DMS 273 (cell line): ENCODE measurements around the gene ATP6V1E1.
"Not testable (repeated sequence)": the region's sequence is repeated elsewhere in the genome, so short reads cannot be mapped to it uniquely, and the experiment has no call there.

ENCODE experiments used
- DNase-seq: peaks from one replicate; lab custom pipeline; 2025; ENCODE audit not compliant: unreplicated experiment; lab: John Stamatoyannopoulos, UW

Gene ATP6V1E1

DNA sequence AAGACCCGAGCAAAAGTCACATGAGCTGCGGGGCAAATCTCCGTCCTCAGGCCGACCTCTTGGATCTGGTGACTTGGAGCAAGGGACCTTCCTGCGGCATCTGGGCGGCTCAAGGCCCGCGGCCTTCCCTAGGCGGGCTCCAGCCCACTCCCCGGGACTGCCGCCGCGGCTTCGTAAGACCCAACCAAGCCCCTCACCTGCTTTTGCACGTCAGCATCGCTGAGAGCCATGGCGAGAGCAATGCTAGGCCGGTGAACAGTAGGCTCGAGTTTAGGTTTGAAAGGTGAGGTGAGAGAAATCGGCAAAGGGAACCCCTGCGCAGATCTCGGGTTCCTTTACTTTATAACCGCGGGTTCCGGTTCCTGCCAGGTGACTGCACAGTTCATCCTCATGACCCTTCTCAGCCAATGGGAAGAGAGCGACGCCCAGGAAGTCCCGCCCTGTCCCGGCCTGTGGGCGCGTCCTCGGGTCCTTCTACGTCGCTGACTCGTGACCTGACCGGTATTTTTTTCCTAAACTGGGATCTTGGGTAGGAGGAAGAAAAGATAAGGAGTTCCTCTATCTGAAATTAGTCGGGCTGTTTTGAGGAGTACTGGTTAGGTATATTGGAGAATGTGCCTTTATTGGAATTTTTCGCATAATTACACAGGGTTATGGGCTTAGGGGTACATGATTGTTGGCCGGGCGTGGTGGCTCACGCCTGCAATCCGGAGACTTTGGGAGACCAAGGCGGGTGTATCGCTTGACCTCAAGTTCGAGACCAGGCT, at the start of gene ATP6V1E1:
Gene ATP6V1E1, minus strand, starts transcription at position 344 of the 767 bp plus-strand sequence. Its CDS starts 114 bp downstream, at position 230.
- peak; percentile 96 for DNase-seq

DNA sequence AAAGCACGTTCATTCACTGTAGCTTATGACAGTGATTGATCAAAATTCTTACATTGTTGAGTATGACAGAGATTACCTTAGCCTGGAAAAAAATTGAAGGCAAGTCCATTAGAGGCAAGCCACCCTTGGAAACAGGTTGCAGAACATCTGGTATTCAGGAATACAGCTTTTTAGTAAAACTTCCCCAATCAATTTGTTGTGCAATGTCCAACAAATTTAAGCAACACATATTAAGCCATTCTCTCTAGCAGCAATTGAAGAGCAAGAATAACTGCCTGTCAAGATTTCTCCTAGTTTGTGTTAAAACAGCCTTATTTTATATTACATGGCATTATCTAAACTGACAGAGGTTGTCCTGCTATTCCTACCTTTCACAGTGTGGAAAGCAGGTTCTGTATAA, 47.0 kb upstream of the ATP6V1E1 start:
- no peak for DNase-seq

DNA sequence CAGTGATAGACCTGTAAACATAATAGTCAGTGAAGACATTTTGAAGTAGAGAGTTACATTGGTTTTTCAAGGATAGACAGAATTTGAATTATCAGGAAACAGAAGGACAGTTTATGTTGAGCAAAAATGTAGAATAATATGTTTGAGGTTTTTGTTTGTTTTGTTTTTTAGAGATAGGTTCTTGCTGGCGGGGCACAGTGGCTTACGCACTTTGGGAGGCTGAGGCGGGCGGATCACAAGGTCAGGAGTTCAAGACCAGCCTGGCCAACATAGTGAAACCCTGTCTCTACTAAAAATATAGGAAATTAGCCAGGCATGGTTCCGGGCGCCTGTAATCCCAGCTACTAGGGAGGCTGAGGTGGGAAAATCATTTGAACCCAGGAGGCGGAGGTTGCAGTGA, 45.6 kb upstream of the ATP6V1E1 start:
- DNase-seq: no peak

DNA sequence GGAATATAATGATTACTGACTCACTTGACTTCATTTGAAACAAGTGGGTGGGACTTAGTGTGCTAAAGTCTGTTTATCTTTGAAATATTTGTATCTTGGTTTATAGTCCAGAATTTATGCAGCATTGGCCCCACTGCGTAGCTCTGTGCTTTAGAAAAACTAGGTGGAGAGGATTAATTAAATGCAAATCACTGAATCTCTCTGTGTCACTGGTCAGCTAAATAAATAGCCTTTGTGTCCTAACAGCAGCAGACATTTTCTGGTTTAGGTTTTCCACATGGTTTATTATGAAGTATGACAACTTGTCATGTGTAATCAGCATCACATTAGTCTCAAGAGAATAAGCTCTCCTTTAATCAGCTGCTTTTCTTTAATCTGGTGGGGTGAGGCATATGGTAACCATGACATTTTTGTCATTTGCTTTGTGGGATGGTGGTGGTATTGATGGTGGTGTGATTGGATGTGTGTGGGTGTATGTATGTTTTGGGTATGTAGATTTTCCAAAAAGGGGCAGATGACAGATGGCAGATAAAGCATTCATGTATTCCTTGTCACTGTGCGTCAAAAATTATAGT, 44.0 kb upstream of the ATP6V1E1 start:
- DNase-seq: no peak

GRCh38 chr22:17671521-17672092, 43.1 kb upstream of the ATP6V1E1 start:
- not testable (repeated sequence) for DNase-seq

DNA sequence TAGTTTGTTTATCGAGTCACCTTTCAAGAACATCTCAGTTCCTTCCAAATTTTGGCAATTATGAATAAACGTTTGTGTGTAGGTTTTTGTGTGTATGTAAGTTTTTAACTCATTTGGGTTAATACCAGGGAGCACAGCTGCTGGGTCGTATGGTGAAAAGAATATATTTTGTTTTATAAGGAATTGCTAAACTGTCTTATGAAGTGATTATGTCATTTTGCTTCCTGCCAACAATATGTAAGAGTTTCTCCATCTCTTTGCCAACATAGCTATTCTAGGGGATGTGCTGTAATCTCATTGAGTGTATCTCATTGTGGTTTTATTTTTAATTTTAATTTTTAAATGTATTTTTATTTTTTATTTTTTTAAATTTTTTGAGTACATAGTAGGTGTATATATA, 37.3 kb upstream of the ATP6V1E1 start:
- no peak for DNase-seq

DNA sequence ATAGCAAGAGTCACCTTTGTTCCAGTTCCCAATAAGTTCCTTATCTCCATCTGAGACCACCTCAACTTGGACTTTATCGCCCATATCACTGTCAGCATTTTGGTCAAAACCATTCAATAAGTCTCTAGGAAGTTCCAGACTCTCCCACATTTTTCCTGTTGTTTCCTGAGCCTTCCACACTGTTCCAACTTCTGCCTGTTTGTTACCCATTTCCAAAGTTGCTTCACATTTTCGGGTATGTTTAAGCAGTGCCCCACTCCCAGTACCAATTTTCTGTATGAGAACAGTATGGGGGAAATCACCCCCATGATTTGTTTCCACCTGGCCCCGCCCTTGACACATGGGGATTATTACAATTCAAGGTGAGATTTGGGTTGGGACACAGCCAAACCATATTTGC, 36.7 kb upstream of the ATP6V1E1 start:
- DNase-seq: no peak

DNA sequence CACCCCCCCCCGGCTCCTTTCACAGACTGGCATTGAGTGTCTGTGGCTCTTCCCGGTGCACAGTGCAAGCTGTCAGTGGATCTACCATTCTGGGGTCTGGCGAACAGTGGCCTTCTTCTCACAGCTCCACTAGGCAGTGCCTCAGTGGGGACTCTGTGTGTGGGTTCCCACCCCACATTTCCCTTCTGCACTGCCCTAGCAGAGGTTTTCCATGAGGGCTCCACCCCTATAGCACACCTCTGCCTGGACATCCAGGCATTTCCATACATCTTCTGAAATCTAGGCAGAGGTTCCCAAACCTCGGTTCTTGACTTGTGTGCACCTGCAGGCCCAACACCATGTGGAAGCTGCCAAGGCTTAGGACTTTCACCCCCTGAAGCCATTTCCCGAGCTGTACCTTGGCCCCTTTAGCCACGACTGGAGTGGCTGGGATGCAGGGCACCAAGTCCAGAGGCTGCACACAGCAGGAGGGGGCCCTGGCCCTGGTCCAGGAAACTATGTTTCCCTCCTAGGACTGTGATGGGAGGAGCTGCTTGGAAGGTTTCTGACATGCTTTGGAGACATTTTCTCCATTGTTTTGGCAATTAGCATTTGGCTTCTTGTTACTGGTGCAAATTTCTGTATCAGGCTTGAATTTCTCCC, 36.0 kb upstream of the ATP6V1E1 start:
- DNase-seq: no peak

DNA sequence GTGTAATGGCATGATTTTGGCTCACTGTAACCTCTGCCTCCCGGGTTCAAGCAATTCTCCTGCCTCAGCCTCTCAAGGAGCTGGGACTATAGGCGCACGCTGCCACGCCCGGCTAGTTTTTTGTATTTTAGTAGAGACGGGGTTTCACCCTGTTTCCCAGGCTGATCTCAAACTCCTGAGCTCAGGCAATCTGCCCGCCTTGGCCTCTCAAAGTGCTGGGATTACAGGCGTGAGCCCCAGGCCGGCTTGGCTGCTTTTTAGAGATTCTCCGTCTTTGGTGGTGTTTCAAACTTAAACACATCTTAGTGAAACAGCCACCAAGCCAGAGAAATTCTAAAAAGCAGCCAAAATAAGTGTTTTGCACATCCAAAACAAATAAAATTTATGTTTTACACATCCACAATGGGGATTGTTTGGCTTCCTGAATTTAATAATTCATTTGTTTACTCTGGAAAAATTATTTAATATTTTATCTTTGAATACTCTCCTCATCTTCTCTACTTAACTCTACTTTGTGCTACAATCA, 28.4 kb upstream of the ATP6V1E1 start:
- DNase-seq: no peak

DNA sequence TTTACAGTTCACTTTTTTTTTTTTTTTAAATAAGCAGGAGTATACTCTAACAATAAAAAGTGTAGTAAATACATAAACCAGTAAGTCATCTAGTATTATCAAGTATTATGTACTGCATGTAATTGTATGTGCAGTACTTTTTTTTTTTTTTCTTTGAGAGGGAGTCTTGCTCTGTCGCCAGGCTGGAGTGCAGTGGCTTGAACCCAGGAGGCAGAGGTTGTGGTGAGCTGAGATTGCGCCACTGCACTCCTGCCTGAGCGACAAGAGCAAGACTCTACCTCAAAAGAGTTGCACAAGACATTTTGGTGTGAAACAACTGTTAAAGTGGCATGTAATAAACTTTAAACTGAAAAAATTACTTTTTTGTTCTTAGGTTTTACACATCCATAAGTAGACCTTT, 26.7 kb upstream of the ATP6V1E1 start:
- no peak for DNase-seq

DNA sequence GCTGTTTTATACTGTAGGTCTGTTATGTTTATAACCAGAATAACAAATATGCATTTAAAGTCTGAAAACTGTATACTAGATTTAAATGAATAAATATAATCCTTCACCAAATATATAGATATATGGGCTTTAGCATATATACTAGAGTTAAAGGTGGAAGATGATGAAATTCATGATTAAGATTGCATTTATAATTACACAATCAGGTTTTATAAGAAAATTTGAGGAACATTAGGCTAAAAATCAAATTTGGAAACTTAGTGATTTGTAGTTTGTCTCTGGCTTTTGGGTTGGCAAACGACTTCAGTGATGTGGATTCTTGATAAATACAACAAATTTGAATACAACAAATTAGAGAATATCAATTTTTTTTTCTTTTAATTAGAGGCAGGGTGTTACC, 20.0 kb upstream of the ATP6V1E1 start:
- no peak for DNase-seq

DNA sequence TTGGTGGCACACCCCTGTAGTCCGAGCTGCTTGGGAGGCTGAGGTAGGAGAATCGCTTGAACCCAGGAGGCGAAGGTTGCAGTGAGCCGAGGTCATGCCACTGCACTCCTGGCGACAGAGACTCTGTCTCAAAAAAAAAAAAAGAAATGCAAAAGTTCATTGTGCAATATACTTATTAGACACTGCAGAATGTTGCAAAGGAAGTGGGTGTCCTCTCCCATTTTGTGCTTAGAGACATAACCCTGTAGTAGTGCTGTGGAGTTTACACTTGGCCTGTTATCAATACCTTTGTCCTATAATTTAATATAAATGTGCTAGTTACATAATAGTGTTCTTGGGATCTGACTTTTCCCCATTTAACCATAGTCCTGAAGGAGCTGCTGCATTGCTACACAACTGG, 19.4 kb upstream of the ATP6V1E1 start:
- no peak for DNase-seq

GRCh38 chr22:17647452-17647851, 18.9 kb upstream of the ATP6V1E1 start:
- no peak for DNase-seq

DNA sequence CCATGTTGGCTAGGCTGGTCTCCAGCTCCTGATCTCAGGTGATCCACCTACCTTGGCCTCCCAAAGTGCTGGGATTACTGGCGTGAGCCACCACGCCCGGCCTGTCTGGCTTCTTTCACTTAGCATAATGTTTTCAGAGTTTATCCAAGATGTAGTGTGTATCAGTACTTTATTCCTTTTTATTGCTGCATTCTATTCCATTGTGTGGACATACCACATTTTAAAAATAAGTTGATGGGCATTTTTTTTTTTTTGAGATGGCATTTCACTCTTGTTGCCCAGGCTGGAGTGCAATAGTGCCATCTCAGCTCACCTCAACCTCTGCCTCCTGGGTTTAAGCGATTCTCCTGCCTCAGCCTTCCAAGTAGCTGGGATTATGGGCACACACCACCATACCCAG, 13.8 kb upstream of the ATP6V1E1 start:
- DNase-seq: not testable (repeated sequence)

DNA sequence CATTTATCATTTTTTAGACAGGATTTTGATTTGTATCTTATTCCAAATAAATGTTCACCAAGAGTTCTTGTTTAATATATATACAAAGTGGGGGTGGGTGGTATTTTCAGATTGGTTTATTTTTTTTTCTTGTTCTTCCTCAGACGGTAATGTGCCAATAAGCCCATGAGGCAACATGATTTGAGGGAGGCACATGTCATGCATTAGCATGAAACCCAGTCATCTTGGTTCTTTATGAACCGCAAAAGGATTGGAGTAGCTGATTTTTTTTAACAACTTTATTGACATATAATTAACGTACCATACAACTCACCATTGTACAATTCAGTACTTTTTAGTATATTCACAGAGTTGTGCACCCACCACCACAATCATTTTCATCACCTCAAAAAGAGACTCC, 12.7 kb upstream of the ATP6V1E1 start:
- no peak for DNase-seq

- DNase-seq: peak; percentile 57
Measured at GRCh38 chr22:17639247-17639741, 10.7 kb upstream of the ATP6V1E1 start.

DNA sequence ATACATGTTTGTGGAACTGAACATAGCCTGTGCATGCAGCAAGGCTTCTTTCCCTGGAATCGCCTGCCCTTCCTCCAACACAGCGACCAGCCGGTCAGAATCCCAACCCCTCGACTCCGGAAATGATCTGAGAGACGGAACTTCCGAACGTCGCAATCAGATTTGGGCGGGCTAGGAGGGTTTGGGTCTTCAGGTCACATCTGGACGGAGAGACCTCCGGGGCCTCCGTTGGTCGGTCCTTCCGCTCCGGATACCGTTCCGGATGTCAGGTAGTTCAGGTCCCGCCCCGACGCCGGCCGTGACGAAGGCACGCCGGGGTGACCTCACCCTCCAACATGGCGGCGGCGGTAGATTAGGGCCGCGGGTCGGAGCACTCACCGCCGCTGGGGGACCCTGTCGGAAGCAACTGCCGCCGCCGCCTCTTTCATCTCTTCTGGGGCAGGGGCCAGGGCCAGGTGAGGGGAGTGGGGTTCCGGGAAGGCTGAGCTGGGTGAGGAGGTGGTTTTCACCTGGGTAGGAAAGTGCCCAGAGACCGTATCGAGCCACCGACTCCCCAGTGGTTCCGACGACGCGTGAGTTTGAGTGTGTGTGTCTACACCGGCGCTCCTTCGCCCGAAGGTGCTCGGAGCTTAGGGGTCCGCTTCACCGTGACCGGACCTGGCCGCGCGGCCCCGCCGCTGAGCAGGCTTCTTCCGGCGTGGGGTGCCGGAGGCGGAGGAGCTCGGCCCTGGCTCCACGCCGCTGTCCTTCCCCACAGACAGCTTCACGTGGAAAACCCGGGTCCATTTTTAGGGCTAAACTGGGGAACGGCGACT, 10.1 kb upstream of the ATP6V1E1 start, which contains the start of gene BCL2L13:
Gene BCL2L13, plus strand, starts transcription at position 326 of the 815 bp plus-strand sequence. CDS start 16,955 bp downstream, outside the sequence.
- peak; percentile 96 for DNase-seq

DNA sequence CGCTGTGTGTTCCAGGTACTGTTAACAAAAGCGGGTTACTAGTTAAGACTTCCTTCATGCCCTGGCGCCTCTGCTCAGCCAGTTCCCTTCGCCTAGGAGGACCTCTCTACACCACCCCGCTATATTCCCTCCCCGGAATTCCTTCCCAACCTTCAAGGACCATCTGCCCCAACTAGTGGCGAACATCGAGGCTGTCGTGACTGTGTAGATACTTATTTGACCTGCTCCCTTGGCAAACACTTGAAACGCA, 9.6 kb upstream of the ATP6V1E1 start:
- DNase-seq: peak; percentile 91

- no peak for DNase-seq
Measured at GRCh38 chr22:17637490-17638181, 9.1 kb upstream of the ATP6V1E1 start.

- not testable (repeated sequence) for DNase-seq
Measured at GRCh38 chr22:17636850-17637249, 8.3 kb upstream of the ATP6V1E1 start.
